Epithelial cell of esophagus (primary cell): ENCODE results near the gene PLEKHM3.

ENCODE experiments used
- DNase-seq: peaks from one replicate; pipeline ENCODE4 v3.0.0; 2010; ENCODE audit warnings: low read depth
- H3K4me3 ChIP-seq: 2 replicates; pipeline ENCODE4 v1.5.1; 2011; ENCODE audit warnings: mild to moderate bottlenecking, low read length, control low read depth
- TF ChIP-seq, protein P1 (sequence below): IDR thresholded peaks from 2 replicates; pipeline ENCODE4 v1.5.1; 2011; ENCODE audit warnings: low read depth, mild to moderate bottlenecking, low read length, control low read depth, inconsistent platforms; ENCODE audit not compliant: insufficient read depth; ENCODE audit errors: missing control alignments

PLEKHM3 gene

GRCh38 chr2:207932106-207932505, 93.2 kb downstream of the PLEKHM3 start:
- no peak overlapping the region for H3K4me3 ChIP-seq
- no peak for DNase-seq
- TF ChIP-seq, protein P1, sequence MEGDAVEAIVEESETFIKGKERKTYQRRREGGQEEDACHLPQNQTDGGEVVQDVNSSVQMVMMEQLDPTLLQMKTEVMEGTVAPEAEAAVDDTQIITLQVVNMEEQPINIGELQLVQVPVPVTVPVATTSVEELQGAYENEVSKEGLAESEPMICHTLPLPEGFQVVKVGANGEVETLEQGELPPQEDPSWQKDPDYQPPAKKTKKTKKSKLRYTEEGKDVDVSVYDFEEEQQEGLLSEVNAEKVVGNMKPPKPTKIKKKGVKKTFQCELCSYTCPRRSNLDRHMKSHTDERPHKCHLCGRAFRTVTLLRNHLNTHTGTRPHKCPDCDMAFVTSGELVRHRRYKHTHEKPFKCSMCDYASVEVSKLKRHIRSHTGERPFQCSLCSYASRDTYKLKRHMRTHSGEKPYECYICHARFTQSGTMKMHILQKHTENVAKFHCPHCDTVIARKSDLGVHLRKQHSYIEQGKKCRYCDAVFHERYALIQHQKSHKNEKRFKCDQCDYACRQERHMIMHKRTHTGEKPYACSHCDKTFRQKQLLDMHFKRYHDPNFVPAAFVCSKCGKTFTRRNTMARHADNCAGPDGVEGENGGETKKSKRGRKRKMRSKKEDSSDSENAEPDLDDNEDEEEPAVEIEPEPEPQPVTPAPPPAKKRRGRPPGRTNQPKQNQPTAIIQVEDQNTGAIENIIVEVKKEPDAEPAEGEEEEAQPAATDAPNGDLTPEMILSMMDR, result no peak

- TF ChIP-seq, protein P1, result no peak
- H3K4me3 ChIP-seq, result no peak overlapping the region
- DNase-seq, result peak; percentile 55
Observed at GRCh38 chr2:207930747-207931146, 94.6 kb downstream of the PLEKHM3 start.

DNA sequence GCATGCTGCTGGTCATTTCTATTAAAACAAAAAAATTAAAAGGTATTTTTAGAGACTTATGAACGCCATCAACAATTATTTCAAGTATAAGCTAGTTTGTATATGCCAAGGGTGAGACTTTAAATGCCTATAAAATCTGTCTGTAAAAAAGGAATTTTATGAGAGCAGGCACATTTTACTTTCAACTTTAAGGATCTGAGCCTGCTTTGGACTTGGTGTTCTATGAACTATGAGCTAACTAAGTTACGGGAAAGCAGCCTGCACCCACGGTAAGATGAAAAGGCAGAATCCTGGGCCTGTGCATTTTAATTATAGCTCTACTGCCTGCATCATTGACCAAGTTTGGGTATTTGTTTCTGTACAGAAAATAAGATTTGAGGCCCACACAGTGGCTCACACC, 95.4 kb downstream of the PLEKHM3 start:
- TF ChIP-seq, protein P1, result no peak
- no peak for DNase-seq
- H3K4me3 ChIP-seq, result no peak overlapping the region

DNA sequence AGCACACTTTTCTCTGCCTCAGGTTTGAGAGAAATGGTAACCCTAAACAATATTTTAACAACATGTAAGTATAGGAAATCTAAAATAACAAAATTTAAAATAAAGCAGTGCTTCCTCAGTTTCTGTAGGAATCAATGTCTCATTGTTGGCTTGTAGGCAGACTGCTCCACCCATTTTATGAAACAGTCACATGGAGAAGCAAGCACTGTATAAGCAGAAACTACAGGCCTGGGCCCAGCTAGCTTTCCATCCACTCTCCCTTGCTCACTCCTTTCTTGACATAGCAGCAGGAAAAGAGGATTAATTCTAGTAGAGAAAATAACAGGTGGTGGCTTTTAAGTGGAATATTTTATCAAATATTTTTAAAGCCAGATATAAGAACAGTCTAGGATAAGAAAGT, 97.2 kb downstream of the PLEKHM3 start:
- TF ChIP-seq, protein P1, result no peak
- no peak overlapping the region for H3K4me3 ChIP-seq
- peak; percentile 29 for DNase-seq

- no peak overlapping the region for H3K4me3 ChIP-seq
- DNase-seq, result no peak
- TF ChIP-seq, protein P1, result no peak
Observed at GRCh38 chr2:207926989-207927300, 98.4 kb downstream of the PLEKHM3 start.

- DNase-seq, result peak; percentile 71
- TF ChIP-seq, protein P1, result no peak
- no peak overlapping the region for H3K4me3 ChIP-seq
Observed at GRCh38 chr2:207926133-207926988, 99.0 kb downstream of the PLEKHM3 start.

DNA sequence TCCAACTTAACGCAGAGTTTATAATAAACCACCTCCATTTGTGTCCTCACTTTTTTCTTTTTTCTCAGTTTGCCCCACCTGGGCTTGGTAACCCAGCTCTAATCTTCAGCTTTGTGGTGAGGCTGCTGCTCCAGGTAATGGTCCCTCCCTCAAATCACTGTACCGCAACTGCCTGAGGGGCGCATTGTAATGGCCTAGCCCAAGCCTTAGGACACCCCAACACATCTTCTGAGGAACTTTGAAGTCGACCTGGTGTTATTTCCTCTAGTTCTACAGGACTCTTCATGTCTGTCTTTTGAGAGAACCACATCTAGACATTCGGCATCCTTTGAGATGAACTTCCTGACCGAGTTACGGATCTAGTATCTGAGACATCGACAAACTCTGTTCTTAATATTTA, 99.7 kb downstream of the PLEKHM3 start:
- TF ChIP-seq, protein P1, result no peak
- DNase-seq, result no peak

More for the DNA sequence above, 99.7 kb downstream of the PLEKHM3 start:
- no peak overlapping the region for H3K4me3 ChIP-seq
